GM18511 (cell line): ENCODE results near the gene MYOD1.

Experiments used
- ATAC-seq: cut with Tn5 transposase; IDR thresholded peaks from one replicate; pipeline ENCODE4 v1.9.1; 2021; ENCODE audit warnings: mild to moderate bottlenecking, moderate library complexity; ENCODE audit not compliant: unreplicated experiment

The MYOD1 gene

DNA sequence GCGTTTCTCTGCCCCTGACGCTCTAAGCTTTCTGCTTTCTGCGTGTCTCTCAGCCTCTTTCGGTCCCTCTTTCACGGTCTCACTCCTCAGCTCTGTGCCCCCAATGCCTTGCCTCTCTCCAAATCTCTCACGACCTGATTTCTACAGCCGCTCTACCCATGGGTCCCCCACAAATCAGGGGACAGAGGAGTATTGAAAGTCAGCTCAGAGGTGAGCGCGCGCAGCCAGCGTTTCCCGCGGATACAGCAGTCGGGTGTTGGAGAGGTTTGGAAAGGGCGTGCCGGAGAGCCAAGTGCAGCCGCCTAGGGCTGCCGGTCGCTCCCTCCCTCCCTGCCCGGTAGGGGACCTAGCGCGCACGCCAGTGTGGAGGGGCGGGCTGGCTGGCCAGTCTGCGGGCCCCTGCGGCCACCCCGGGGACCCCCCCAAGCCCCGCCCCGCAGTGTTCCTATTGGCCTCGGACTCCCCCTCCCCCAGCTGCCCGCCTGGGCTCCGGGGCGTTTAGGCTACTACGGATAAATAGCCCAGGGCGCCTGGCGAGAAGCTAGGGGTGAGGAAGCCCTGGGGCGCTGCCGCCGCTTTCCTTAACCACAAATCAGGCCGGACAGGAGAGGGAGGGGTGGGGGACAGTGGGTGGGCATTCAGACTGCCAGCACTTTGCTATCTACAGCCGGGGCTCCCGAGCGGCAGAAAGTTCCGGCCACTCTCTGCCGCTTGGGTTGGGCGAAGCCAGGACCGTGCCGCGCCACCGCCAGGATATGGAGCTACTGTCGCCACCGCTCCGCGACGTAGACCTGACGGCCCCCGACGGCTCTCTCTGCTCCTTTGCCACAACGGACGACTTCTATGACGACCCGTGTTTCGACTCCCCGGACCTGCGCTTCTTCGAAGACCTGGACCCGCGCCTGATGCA is at the start of gene MYOD1:
Gene MYOD1, plus strand, starts transcription at position 544 of the 910 bp plus-strand sequence. Its CDS starts 212 bp downstream, at position 756.
- no peak for ATAC-seq

DNA sequence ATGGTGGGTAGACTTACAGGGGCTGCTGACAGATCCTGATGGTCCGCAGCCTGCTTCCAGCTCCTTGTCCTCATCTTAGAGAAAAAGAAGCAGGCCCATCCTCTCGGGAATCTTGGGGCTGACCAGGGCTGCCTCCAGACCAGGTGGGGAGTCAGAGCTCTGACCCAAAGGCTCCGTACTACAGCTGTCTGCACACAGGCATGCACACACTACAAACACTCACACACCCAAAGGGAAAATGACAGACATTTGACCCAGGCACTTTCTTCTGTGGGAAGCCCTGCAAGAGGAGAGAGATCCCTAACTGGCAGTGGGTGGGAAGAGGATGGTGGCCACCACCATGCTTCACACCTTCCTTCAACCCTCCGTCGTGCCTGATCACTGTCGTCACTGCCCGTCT is 46.9 kb upstream of the MYOD1 start:
- no peak for ATAC-seq

DNA sequence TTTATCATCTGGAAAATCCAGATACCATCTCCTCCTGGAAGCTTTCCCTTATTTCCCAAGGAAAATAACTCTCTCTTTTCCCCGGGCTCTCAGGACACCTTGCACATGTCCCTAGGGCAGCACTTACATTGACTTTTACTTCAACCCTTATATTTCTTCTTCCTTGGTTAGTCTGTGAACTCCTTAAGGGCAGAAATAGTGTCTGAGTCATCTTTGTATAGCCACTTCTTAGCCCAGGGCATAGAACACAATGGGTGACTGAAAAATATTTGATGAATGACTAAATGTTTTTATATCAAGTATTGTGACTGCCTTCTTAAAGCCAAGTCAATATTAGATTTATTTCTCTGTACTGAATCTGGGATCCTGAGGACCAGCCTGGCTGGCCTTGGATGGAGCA is 45.4 kb upstream of the MYOD1 start:
- no peak for ATAC-seq

DNA sequence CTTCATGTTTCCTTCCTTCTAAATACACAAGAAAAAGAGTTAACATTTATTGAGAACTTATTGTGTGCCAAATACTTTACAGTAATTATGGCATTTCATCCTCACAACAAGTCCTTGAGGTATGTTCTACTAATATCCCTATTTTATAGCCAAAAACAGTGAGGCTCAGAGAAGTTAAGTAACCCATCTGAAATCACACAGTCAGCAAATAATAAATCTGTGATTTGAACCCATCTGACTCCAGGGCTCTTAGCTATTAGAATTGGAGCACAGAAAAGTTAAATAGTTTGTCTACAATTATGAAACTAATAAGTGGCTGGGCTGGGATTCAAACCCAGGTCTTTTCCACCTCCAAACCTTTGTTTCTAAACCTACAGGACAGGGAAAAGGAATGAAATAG is 36.5 kb upstream of the MYOD1 start:
- ATAC-seq, result no peak

DNA sequence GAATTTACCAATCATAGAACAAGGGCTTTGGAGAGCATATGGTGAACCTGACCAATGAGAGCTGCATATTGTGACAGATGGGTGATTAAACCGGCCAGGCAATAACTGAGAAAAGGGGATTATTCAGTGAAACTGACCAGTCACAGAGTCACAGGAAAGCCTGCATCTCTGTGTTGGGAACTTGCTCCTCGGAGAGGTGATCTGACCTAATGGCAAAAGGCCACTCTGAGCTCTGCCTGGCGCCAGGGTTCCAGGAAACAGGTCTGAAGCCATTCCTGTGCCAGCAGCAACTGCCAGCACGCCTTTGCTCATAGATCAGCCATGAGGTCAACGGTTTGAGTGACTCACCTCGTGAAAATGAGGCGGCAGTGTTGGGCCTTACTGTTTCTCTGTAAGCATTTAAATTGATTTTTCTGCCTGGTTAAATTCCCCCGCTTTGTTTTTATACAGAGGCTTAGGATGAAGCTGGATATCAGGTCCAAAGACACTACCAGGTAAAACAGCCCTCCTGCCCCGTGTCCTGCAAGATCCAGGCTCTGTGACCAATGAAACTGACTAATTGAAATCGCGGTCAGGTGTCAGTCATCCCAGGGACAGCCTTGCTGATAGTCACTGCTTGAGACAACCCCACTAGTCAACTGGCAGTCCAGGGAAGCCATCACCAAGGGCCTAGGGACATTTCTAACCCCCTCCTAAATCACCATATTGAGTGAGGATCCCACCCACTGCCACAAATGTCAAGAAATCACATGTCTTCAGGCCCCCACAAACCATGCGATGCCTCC is 35.8 kb upstream of the MYOD1 start:
- no peak for ATAC-seq

DNA sequence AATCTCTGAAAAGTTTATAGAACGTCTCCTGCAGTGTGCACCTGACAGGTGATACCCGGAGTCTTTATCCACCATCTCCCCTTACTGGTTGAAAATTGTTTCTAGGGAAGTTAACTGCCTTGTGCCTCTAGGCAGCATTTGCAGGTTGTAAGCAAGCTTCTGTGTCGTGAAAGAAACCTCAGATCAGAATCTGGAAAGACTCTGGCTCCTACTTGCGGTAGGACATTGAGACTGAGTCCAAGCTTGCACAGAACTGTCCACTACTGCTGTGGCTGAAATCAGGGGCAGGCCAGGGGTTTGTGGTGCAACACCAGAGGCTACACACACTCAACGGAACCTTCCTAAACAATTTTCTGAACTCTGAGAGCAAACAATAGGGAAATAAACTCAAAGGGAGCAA is 34.8 kb upstream of the MYOD1 start:
- no peak for ATAC-seq

DNA sequence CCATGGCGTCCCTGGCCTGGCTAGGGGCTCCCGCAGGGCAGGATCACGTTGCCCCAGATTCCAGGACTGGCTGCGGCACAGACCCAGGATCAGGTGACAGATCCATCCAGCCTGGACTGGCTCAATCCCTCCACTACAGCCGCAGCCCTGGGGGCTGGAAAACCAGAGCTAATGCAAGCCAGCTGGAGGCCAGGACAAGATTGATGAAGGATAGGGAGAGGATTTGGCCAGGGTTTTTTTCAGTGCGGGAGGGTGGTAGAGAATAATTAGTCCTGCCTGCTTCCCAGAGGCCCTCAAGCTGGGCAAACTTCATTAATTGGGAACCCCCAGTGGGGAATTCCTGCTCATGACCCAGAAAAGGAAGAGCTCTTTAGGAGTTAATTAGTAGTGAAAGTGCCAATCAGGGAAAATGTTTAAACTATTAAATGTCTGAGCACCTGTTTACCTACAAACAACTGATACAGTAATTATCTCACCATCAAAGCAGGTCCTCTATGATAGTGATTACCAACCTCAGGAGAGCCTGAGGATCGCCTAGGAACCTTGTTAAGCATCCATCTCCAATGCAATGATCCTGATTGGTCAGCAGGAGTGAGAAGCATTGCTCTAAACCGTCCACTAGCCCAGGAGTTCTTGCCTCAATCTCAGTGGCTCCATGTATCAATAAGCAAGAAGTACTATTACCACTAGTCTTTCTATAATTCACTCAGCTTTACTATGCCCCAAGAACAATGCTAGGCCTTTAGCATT is 33.0 kb upstream of the MYOD1 start:
- no peak for ATAC-seq

DNA sequence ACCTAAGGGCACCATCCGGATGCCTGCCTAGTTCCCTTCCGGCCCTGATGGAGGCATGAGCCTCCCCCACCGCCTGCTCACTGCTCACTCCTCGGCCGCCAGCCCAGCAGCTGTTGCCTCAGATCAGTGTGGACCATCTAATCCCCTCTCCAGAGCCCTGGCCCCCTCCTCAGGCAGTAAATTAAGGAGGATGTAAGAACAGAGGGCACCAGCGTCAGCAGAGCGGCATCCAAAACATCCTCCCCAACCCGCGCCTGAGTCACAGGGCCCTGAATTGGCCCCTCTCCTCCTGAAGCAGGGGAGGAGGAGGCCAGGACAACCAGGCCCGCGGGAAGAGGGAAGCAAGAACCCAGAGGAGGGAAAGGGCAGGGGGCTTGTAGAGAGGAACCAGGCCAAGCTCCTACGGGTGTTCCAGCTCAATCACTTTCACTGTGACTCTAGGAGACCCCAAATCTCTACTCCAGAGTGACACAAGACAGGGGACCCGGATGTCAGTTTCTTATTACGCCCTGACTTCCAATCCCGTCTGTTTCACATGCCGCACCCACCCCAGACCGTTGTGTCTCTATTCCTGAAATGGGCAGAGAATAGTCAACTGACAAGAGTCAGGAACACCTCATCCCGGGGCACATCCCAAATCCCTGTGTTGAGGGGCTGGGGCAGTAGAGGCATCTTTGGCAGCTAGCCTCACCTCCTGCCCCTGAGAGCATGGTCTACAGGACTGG is 31.3 kb upstream of the MYOD1 start:
- no peak for ATAC-seq

DNA sequence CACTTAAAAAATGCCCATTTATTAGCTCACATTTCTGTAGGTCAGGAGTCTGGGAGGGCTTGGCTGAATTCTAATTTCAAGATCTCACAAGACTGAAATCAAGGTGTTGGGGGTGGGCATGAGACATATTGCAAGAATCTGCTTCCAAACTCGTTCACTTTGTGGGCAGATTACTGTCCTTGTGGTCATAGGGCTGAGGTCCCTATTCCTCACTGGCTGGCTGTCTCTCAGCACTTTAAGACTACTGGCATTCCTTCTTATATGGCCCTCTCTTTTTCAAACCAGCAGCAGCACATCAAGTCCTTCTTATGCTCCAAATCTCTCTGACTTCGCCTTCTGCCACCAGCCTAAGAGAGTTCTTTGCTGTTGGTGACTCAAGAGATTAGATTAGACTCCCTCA is 27.8 kb upstream of the MYOD1 start:
- no peak for ATAC-seq

DNA sequence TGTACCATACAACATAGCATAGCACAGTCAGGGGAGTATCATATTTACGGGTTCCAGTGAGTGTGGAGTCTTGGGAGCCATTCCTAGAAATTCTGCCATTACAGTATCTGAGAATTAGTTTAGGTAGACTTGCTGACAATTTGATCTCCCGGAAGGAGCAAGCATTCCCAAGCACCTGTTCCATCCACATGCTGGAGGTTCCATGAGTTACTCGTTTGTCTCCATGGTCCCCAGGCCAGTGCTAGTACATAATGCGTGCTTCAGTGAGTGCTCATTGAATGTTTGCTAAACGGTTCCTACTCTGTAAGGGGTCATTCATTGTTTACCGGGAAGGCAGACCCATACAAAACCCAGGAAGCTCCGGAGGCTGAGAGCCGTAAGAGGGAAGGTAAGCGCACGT is 27.4 kb upstream of the MYOD1 start:
- ATAC-seq, result no peak

DNA sequence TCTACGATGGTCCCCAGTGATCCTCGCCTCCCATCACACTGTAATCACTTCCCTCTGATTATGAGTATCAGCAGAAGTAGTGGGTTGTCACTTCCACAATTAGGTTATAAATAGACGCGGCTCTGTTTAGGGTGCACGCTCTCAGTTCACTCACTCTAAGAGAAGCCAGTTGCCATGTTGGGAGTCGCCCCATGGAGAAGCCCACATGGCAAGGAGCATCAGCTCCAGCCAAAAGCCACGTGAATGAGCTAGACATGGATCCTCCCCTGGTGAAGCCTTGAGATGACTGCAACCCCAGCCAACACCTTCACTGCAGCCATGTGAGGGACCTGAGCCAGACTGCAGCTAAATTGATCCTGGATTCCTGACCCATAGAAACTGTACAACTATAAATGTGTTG is 26.4 kb upstream of the MYOD1 start:
- ATAC-seq, result no peak

DNA sequence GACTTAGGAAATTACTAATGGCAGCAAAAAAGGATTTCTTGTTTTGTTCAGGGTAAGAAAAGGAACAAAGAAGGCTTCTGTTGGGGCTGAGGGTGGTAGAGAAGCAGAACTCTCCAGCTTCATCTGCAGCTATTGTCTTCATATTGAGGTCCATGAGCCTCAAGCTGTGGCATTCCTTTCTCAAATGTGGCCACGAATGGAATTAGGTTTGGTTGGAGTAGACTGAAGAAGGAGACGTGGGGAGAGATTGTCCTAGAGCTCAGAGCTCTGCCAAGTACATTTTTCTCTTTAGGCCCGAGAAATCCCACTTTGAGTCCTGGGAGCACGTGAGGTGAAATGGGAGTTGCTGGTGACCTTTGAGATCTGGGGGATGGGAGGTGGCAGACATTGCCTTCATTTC is 25.8 kb upstream of the MYOD1 start:
- ATAC-seq, result no peak

DNA sequence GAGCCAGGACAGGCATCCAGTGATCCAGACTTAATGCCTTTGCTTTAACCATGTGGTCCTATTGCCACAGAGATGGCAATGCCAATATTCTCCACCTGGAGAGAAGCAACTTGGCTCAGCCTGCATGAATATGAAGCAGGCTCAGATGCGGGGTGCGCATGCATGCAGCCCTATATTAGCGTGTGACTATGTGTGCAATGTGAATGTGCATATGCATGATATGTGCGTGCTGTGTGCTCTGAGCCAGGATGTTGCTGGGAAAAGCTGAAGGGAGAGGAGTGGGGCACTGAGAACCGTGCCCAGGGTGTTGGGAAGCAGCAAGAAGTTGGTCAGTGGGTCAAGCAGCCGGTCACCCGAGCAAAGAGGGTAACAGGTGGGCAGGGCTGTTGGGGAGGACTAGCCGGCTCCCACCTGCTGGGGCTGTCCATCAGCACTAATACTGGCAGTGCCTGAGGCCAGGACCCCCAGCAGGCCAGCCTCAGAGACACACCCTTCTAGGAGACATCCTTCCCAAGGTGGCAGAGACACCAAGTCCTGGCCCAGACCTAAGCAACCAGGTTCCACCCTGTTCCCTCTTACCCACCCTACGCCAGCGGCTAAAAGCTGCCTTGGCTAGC is 24.8 kb upstream of the MYOD1 start:
- no peak for ATAC-seq

DNA sequence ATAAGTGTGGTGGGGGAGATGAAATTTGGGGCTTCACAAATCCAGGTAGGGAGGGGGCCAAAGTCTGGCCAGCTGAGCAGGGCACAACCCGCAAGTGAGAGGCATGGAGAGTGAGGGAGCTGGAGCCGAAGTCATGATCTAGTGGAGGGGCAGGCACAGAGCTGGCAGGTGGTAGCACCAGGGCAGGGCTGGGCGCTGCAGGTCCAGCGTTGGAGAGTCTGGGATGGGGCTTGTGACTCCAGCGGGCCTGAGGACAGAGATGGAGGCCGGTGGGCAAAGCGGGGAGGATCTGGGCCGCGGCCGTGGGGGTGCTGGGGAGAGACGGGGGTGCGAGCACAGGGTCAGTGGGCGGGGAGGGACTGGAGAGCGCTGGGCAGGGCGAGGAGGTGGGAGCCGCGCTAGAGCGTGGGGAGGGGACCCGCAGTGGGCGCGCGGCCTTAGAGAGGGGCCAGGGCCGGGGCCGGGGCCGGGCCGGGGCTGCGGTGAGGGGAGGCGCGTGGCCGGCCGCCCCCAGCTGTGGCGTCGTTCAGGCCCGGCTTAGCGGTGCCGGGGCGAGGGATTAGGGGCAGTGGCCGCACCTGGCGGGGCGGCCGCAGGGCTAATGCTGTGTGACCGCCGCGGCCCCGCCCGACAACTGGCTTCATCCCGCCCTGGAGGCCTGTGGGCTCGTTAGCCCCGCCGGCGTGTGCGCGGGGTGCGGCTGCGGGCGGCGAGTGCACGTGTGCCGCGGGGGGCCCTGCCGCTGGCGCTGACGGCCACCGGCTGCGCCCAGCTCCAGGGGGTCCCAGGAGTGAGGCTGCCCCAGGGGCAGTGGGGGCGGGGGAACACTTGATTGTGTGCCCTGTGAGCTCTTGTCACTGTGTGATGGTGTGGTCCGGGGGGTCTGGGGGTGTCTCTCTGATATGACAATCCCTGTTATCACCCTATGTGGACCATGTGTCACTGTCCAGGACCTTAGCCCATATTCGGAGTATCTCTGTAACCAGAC is 23.6 kb upstream of the MYOD1 start:
- no peak for ATAC-seq

DNA sequence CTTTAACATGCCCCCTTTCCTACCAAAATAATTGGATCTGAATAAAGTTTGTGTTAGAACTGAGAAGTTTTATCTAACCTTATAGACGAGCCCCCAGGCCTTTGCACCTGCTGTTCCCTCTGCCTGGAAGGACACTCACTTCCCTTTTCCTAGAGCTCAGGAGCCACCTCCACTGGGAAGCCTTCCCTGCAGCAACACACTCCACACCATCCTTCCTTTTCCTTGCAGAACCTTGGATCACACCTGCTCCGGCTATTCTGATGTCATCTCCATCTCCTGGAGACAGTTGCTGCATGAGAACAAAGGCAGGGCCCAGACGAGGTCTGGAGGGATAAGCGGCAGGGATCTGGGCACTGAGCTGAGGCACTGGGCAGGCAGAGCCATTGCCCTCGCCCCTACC is 22.6 kb upstream of the MYOD1 start:
- ATAC-seq, result no peak

DNA sequence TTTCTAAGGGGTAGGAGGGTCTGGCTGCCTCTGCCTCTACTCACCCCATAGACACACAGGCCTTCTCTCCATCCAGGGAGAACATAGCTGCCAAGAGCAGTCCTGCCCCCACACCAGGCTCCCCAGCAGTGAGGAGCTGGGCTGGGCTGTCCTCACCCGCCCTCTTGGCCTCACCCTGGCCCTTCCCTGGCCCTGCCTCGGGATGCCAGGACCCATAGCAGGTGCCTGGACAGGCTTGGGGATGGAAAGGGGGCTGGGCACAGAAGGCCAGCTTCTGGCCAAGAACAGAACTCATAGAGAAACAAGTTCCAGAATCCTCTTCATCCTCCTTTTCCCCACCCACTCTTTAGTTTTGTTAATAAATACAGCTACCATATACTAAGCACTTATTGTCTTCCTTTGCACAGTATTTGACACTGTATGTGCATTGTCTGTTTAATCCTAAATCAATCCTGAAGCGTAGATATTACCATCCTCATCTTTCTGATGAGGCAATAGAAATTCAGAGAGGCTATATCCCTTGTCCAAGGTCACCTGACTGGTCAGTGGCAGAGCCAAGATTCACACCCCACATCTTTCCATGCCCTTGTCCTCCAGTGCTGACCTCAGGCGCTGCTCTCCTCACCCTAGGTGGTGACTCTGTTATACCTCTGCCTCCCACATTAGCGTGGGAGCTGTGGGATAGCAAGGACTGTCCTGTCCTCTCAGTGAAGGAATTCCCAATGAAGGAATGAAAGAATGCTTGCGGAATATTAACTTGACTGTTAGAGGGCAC is 22.0 kb upstream of the MYOD1 start:
- no peak for ATAC-seq

DNA sequence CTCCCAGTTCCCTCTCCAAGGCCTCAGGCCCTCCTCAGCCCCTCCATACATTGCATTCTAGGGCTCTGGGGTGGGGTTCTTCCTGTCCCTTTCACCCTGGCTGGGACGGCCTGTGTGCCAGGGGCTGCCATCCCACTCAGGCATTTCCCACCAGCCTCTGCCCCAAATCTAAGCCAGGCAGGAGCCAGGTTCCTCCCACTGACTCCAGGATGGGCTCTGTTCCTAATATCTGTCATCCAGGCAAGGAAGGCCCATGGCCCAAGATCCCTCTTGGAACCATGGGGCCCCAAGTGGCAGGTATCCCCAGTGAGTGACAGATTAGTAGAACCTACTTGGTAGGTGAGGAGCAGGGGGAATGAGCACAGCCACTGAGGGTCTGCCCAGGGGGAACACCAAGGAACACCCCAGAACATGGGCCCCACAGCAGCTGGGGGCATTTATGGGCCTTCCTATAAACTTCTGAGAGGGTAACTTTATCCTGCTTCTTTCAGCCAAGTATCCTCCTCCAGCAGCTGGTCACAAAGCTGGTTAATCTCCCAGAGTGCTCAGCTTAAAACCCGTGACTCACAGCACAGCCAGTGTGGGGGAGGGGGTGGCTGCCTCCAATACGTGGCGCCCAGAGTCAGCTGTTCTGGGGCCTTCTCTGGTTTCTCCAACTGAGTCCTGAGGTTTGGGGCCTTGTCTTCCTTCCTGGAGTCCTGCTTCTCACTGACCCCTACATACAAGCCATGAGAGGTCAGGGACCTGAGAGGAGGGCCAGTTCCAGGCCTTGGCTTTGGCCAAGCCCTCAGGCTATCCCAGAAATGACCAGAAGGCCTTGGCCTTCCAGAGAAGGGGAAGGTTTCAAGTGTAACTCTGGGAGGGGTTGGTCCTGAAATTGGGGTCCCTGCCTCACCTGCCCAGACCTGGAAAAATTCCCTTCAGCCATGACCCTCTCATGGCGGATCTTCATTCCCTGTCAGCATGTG is 19.9 kb upstream of the MYOD1 start:
- ATAC-seq, result no peak
